Keratinocyte (primary cell): ENCODE data around the gene RNASE9. TPM values are rescaled to one million over a fixed set of nuclear protein-coding genes. Genes with fewer than 3 reads are reported as not detected.

Experiments
- DNase-seq: peaks from one replicate; pipeline ENCODE4 v3.0.0-alpha.2; 2011; ENCODE audit warnings: low read depth, missing footprints, low spot score
- FAIRE-seq: peaks from 2 replicates; lab custom pipeline; 2011; peaks lifted over from hg19 to GRCh38; lab: Jason Lieb, UNC
- H2AFZ ChIP-seq: 2 replicates; pipeline ENCODE4 v1.6.0; 2012; ENCODE audit warnings: low read length, control low read depth, inconsistent platforms; ENCODE audit not compliant: control insufficient read depth
- H3K27ac ChIP-seq: 2 replicates; pipeline ENCODE4 v1.5.1; 2011; ENCODE audit warnings: low read length; ENCODE audit not compliant: control insufficient read depth, insufficient read depth
- H3K27me3 ChIP-seq: 3 replicates; pipeline ENCODE4 v1.6.0; 2011; ENCODE audit warnings: low read length; ENCODE audit not compliant: control insufficient read depth, insufficient read depth; ENCODE audit errors: extremely low read depth
- H3K36me3 ChIP-seq, 2 experiments: 2 replicates in 1 of 2; 3 replicates in 1 of 2; pipeline ENCODE4 v1.5.1; 2011; ENCODE audit warnings: low read length in 2 of 2, mild to moderate bottlenecking in 1 of 2; ENCODE audit not compliant: control insufficient read depth in 2 of 2, insufficient read depth in 2 of 2; ENCODE audit errors: extremely low read depth in 1 of 2
- H3K4me1 ChIP-seq: 3 replicates; pipeline ENCODE4 v1.5.1; 2011; ENCODE audit warnings: low read length; ENCODE audit not compliant: control insufficient read depth, insufficient read depth; ENCODE audit errors: extremely low read depth
- H3K4me2 ChIP-seq: 3 replicates; pipeline ENCODE4 v1.6.0; 2011; ENCODE audit warnings: low read depth, low read length; ENCODE audit not compliant: control insufficient read depth, insufficient read depth; ENCODE audit errors: extremely low read depth
- H3K4me3 ChIP-seq, 3 experiments: fragments of 200-600 bp in 1 of 3; sonication (generic) in 1 of 3; 2 replicates in 2 of 3; 3 replicates in 1 of 3; pipeline ENCODE4 v1.5.1; 2011 to 2016; ENCODE audit warnings: low read length in 3 of 3, mild to moderate bottlenecking in 3 of 3, control low read depth in 2 of 3, inconsistent platforms in 1 of 3, low read depth in 1 of 3, mixed read lengths in 1 of 3, mixed run types in 1 of 3, moderate library complexity in 1 of 3; ENCODE audit not compliant: control insufficient read depth in 2 of 3, insufficient read depth in 2 of 3; ENCODE audit errors: extremely low read depth in 1 of 3
- H3K79me2 ChIP-seq: 2 replicates; pipeline ENCODE4 v1.6.0; 2012; ENCODE audit warnings: low read length; ENCODE audit not compliant: control insufficient read depth, insufficient read depth
- H3K9ac ChIP-seq: 3 replicates; pipeline ENCODE4 v1.6.0; 2011; ENCODE audit warnings: low read length; ENCODE audit not compliant: control insufficient read depth, insufficient read depth; ENCODE audit errors: extremely low read depth
- H3K9me1 ChIP-seq: 3 replicates; pipeline ENCODE4 v1.6.0; 2011; ENCODE audit warnings: low read length; ENCODE audit not compliant: control insufficient read depth, insufficient read depth; ENCODE audit errors: extremely low read depth
- H3K9me3 ChIP-seq: 2 replicates; pipeline ENCODE4 v1.5.1; 2012; ENCODE audit warnings: low read depth, low read length; ENCODE audit not compliant: control insufficient read depth
- H4K20me1 ChIP-seq: 3 replicates; pipeline ENCODE4 v1.6.0; 2011; ENCODE audit warnings: low read length; ENCODE audit not compliant: control insufficient read depth, insufficient read depth; ENCODE audit errors: extremely low read depth
- CTCF ChIP-seq, 3 experiments: IDR thresholded peaks in 1 of 3; conservative IDR thresholded peaks in 1 of 3; optimal IDR thresholded peaks in 1 of 3; 2 replicates in 2 of 3; 3 replicates in 1 of 3; pipeline versions ENCODE3 to v1.5.1; 2011; ENCODE audit warnings: low read length in 3 of 3, mild to moderate bottlenecking in 3 of 3, moderate library complexity in 2 of 3, control low read depth in 1 of 3, inconsistent platforms in 1 of 3; ENCODE audit not compliant: insufficient read depth in 2 of 3; ENCODE audit errors: extremely low read depth in 1 of 3
- EZH2 ChIP-seq: IDR thresholded peaks from one replicate; pipeline ENCODE4 v1.6.1; 2012; ENCODE audit warnings: inconsistent platforms, mild to moderate bottlenecking, low read length, moderate library complexity
- dilution Hi-C: fragments of 300-500 bp; cut with MboI; formaldehyde crosslinking; loops from one replicate; pipeline ENCODE4 v1.7.0; 2020; ENCODE audit warnings: low sequenced_read_pairs; ENCODE audit not compliant: extremely low pct_ligation_motif_present
- polyA plus RNA-seq, 5 experiments: library from polyadenylated mRNA; depleted of rRNA in 3 of 5; stranded (reverse) in 3 of 5; stranded (forward) in 1 of 5; unstranded in 1 of 5; fragments of >200 nt; gene quantifications; 1 replicate in 1 of 5; 2 replicates in 3 of 5; 3 replicates in 1 of 5; pipeline versions ENCODE4 v1.2.1 to v1.2.3, GENCODE V29; 2011 to 2012; ENCODE audit warnings: missing spikeins in 2 of 5, low read depth in 1 of 5, low replicate concordance in 1 of 5

RNASE9 gene
- polyA plus RNA-seq, 1 donor (not counting 4 experiments of a cell fraction or from before 2014, with no cell fraction given) = not detected

- Histone ChIP-seq H3K4me2 (no peak overlapping the region), H3K79me2 (no peaks in the 10 kb centered on the region), H3K9ac (no peak overlapping the region), H3K4me3 (no peak overlapping the region), H3K27me3 (no peaks in the 10 kb centered on the region), H3K9me3 (no peaks in the 10 kb centered on the region), H2AFZ (no peak overlapping the region), H3K4me1 (no peaks in the 10 kb centered on the region), H3K9me1 (no peaks in the 10 kb centered on the region), H3K36me3 (no peaks in the 10 kb centered on the region), H4K20me1 (no peaks in the 10 kb centered on the region), H3K27ac (no peak overlapping the region)
- TF ChIP-seq CTCF (optimal IDR thresholded peaks at IDR 0.05 in 1 of 3, IDR thresholded peaks at IDR 0.05 in 1 of 3, conservative IDR thresholded peaks at IDR 0.05 in 1 of 3; ENCODE audit: extremely low read depth in 1 of 3, insufficient read depth in 2 of 3, low read length in 3 of 3) (no peak), EZH2 (no peak)
- DNase-seq (no peak), FAIRE-seq (no peak)
- dilution Hi-C loops = no loop called here
These were observed 14.0 kb downstream of the RNASE9 start for GRCh38 chr14:20546877-20547276.

GRCh38 chr14:20539906-20540305 lies 20.9 kb downstream of the RNASE9 start:
- dilution Hi-C loops = no loop called here
- no peaks in the 10 kb centered on the region for H4K20me1 ChIP-seq
- H3K9ac ChIP-seq = no peak overlapping the region
- no peak overlapping the region for H3K4me3 ChIP-seq
- H3K79me2 ChIP-seq = no peaks in the 10 kb centered on the region
- no peak overlapping the region for H2AFZ ChIP-seq
- H3K4me2 ChIP-seq = no peak overlapping the region
- TF ChIP-seq CTCF (optimal IDR thresholded peaks at IDR 0.05 in 1 of 3, IDR thresholded peaks at IDR 0.05 in 1 of 3, conservative IDR thresholded peaks at IDR 0.05 in 1 of 3; ENCODE audit: extremely low read depth in 1 of 3, insufficient read depth in 2 of 3, low read length in 3 of 3) (no peak), EZH2 (no peak)
- no peak for DNase-seq
- no peaks in the 10 kb centered on the region for H3K4me1 ChIP-seq
- H3K9me3 ChIP-seq = no peaks in the 10 kb centered on the region
- H3K36me3 ChIP-seq = no peaks in the 10 kb centered on the region
- H3K27me3 ChIP-seq = no peaks in the 10 kb centered on the region
- H3K27ac ChIP-seq = no peak overlapping the region
- no peaks in the 10 kb centered on the region for H3K9me1 ChIP-seq
- FAIRE-seq = no peak
